Esophagus squamous epithelium (tissue), 4 donors: Measurements from ENCODE around the gene SLC51A.

Experiments used
- CTCF ChIP-seq, 6 experiments: fragments of 450-650 bp in 4 of 6; fragments of 200-600 bp in 2 of 6; sonication (generic) in 2 of 6; IDR thresholded peaks; one replicate each; pipeline ENCODE4 v1.5.1; 2016 to 2019; ENCODE audit warnings: antibody characterized with exemption in 6 of 6, mild to moderate bottlenecking in 4 of 6, moderate library complexity in 4 of 6
- POLR2A ChIP-seq, 4 donors: fragments of 450-650 bp; IDR thresholded peaks; one replicate each; pipeline ENCODE4 v1.6.1; 2017; ENCODE audit warnings: antibody characterized with exemption in 4 of 4, mild to moderate bottlenecking in 4 of 4, moderate library complexity in 3 of 4

GRCh38 chr3:196178993-196179379 lies 37.3 kb upstream of the SLC51A start:
- TF ChIP-seq POLR2A (IDR thresholded peaks at IDR 0.05) (no peak), CTCF (IDR thresholded peaks at IDR 0.05) (no peak)
